Stimulated activated naive CD8-positive, alpha-beta T cell treated with anti-CD3 and anti-CD28 coated beads, Interleukin-15, amount 100 ng/mL, for 72 hours (primary cell): ENCODE results near the gene TADA2B.

ENCODE experiments used
- ATAC-seq: fragments of 150-1000 bp; cut with Tn5 transposase; 2 replicates; pipeline ENCODE4 v1.10.0; 2021; ENCODE audit warnings: mild to moderate bottlenecking, moderate library complexity
- DNase-seq, 2 donors: peaks; one replicate each; pipeline ENCODE4 v3.0.0; 2021 to 2022
- H3K27ac Mint-ChIP-seq, 2 donors: one replicate each; pipeline ENCODE4 v1.8.0; 2022; ENCODE audit warnings: mild to moderate bottlenecking in 2 of 2, mixed read lengths in 2 of 2, moderate library complexity in 2 of 2
- H3K27me3 Mint-ChIP-seq: one replicate; pipeline ENCODE4 v1.8.0; 2022; ENCODE audit warnings: mixed read lengths
- H3K4me1 Mint-ChIP-seq: one replicate; pipeline ENCODE4 v1.8.0; 2022; ENCODE audit warnings: mild to moderate bottlenecking, mixed read lengths
- H3K4me3 Mint-ChIP-seq, 2 donors: one replicate each; pipeline ENCODE4 v1.8.0; 2022; ENCODE audit warnings: mild to moderate bottlenecking in 2 of 2, mixed read lengths in 2 of 2, moderate library complexity in 1 of 2
- H3K9me3 Mint-ChIP-seq, 2 donors: one replicate each; pipeline ENCODE4 v1.8.0; 2022; ENCODE audit warnings: mixed read lengths in 2 of 2

The TADA2B gene

GRCh38 chr4:7026107-7026506 lies 17.1 kb upstream of the TADA2B start:
- Mint-ChIP-seq H3K4me3 (no peak overlapping the region), H3K27ac (no peak overlapping the region)

GRCh38 chr4:7027284-7027683 lies 15.9 kb upstream of the TADA2B start:
- no peak overlapping the region for H3K4me3 Mint-ChIP-seq
- H3K27me3 Mint-ChIP-seq = no peaks in the 10 kb centered on the region
- ATAC-seq = no peak
- H3K9me3 Mint-ChIP-seq = no peaks in the 10 kb centered on the region
- H3K27ac Mint-ChIP-seq = peak overlapping the region in 1 of 2 donors; percentile 74
- DNase-seq = no peak
- peaks cover 9% of the 10 kb centered on the region for H3K4me1 Mint-ChIP-seq

More at GRCh38 chr4:7026107-7026506, 17.1 kb upstream of the TADA2B start:
- Mint-ChIP-seq H3K9me3 (no peaks in the 10 kb centered on the region), H3K27me3 (no peaks in the 10 kb centered on the region), H3K4me1 (peaks cover 9% of the 10 kb centered on the region)
- no peak for DNase-seq
- ATAC-seq = no peak

DNA sequence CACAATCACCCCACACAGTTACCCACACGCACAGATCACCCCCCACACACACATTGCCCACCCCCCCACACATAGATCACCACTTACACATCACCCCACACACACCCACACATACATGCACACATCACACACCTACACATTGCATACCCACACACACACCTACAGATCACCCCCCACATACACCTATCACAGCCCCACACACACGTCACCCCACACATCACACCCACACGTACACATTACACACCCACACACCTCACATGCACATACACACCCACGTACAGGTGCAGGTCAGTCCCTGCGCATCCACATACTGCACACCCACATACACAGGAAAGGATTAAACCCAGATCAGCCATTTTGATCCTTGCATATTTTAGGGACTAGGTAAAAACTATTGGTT lies 15.3 kb upstream of the TADA2B start:
- H3K9me3 Mint-ChIP-seq = no peaks in the 10 kb centered on the region
- no peaks in the 10 kb centered on the region for H3K27me3 Mint-ChIP-seq
- H3K27ac Mint-ChIP-seq = no peak overlapping the region
- H3K4me3 Mint-ChIP-seq = no peak overlapping the region
- DNase-seq (no peak), ATAC-seq (no peak)
- H3K4me1 Mint-ChIP-seq = peaks cover 9% of the 10 kb centered on the region

DNA sequence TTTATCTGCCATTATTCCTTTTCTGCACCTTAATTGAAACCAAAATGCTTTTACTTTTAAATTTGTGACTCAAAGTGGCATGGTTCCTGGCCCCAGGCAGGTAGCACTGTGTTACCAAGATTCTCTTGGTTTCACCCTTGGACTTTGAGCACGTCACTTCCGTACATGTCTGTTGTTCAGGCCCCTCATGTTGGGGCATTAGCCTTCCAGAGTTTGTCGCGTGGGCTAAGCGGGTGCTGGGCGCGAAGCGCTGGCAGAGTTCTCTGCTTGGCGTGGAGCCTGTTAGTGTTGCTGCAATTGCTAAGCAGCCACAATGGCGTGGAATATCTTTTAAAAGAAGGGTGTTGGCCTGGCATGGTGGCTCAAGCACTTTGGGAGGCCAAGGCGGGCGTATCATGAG lies 14.0 kb upstream of the TADA2B start:
- H3K27me3 Mint-ChIP-seq = no peaks in the 10 kb centered on the region
- ATAC-seq (no peak), DNase-seq (no peak)
- H3K4me3 Mint-ChIP-seq = no peak overlapping the region
- no peak overlapping the region for H3K27ac Mint-ChIP-seq
- H3K4me1 Mint-ChIP-seq = peaks cover 9% of the 10 kb centered on the region
- H3K9me3 Mint-ChIP-seq = no peaks in the 10 kb centered on the region

DNA sequence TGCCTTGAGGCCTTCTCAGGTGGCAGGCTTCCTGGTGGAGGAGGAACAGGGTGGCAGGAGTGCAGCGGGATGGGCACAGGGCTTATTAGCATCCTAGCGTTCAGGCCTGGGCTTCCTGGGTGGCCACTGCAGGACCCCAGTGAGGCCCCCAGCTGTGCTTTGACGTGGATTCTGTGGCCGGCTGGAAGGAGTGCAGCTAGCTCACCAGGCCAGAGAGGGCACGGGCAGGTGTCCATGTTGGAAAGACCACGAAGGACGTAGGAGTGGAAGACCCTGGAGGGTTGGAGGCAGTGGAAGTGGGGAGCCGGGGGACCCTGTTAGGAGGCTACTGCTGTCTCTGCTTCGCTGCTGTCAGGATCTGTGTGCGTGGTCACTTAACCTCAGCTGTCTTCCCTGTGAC lies 13.3 kb upstream of the TADA2B start:
- no peak overlapping the region for H3K27ac Mint-ChIP-seq

GRCh38 chr4:7030856-7031255 lies 12.3 kb upstream of the TADA2B start:
- H3K27ac Mint-ChIP-seq = no peak overlapping the region
- DNase-seq = no peak
- no peak overlapping the region for H3K4me3 Mint-ChIP-seq
- no peaks in the 10 kb centered on the region for H3K27me3 Mint-ChIP-seq
- H3K4me1 Mint-ChIP-seq = peaks cover 9% of the 10 kb centered on the region
- no peak for ATAC-seq
- H3K9me3 Mint-ChIP-seq = no peaks in the 10 kb centered on the region

More for the DNA sequence above, 13.3 kb upstream of the TADA2B start:
- ATAC-seq (no peak), DNase-seq (no peak)
- Mint-ChIP-seq H3K4me3 (peak overlapping the region in 1 of 2 donors; percentile 42), H3K4me1 (peaks cover 9% of the 10 kb centered on the region), H3K27me3 (no peaks in the 10 kb centered on the region), H3K9me3 (no peaks in the 10 kb centered on the region)

- Mint-ChIP-seq H3K27me3 (no peaks in the 10 kb centered on the region), H3K4me3 (no peak overlapping the region), H3K27ac (peak overlapping the region in 1 of 2 donors; percentile 72), H3K9me3 (no peaks in the 10 kb centered on the region), H3K4me1 (peaks cover 9% of the 10 kb centered on the region)
- ATAC-seq (no peak), DNase-seq (no peak)
Observed at GRCh38 chr4:7031558-7032449, 11.4 kb upstream of the TADA2B start.

- H3K27ac Mint-ChIP-seq = no peak overlapping the region
- no peak for ATAC-seq
- no peak overlapping the region for H3K4me3 Mint-ChIP-seq
- DNase-seq = no peak
- no peaks in the 10 kb centered on the region for H3K27me3 Mint-ChIP-seq
- peaks cover 1% of the 10 kb centered on the region for H3K4me1 Mint-ChIP-seq
- no peaks in the 10 kb centered on the region for H3K9me3 Mint-ChIP-seq
Observed at GRCh38 chr4:7032596-7032995, 10.6 kb upstream of the TADA2B start.

GRCh38 chr4:7034262-7035081 lies 8.7 kb upstream of the TADA2B start:
- Mint-ChIP-seq H3K4me3 (no peak overlapping the region), H3K9me3 (no peaks in the 10 kb centered on the region), H3K4me1 (no peaks in the 10 kb centered on the region), H3K27me3 (no peaks in the 10 kb centered on the region), H3K27ac (no peak overlapping the region)
- DNase-seq (no peak), ATAC-seq (peak; percentile 32)

DNA sequence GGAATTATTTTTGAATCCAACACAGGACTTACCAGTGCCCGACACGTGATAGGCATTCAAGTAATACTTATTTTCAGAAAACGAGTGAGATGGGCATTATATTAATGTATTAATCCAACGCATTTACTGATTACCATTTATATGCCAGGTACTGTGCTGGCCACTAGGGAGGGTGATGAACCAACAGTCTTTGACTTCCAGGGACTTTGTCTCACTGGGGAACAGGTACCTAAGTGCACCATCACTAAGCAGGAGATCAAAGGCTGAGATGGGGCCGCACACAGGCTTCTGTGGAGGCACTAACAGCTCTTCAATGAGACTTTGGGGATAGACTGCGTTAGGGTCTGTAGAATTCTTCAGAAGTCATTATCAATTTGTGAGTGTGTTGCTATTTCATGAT lies 5.7 kb upstream of the TADA2B start:
- no peak overlapping the region for H3K27ac Mint-ChIP-seq
- H3K9me3 Mint-ChIP-seq = no peaks in the 10 kb centered on the region
- H3K4me1 Mint-ChIP-seq = peaks cover 14% of the 10 kb centered on the region
- ATAC-seq (peak; percentile 39), DNase-seq (no peak)
- H3K27me3 Mint-ChIP-seq = peaks cover 11% of the 10 kb centered on the region
- no peak overlapping the region for H3K4me3 Mint-ChIP-seq

DNA sequence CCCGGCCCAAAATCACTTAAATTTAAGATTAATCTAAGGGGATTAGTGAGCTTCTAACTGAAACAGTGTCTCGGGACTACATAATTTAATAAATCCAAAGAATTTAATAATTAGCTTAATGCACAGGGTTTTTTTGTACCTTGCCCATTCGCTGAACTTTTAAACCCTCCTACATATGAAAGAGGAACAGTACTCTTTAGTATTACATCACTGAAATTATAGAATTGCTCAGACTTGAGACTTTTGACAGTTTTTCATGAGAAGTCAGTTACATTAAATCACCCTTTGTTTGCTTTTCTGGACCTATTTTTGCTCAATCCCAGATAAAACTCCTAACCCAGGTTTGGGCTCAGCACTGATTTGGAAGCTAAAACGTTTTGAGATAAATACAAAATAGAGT lies 2.4 kb upstream of the TADA2B start:
- no peak for DNase-seq
- Mint-ChIP-seq H3K27ac (no peak overlapping the region), H3K27me3 (peaks cover 16% of the 10 kb centered on the region), H3K4me1 (peaks cover 39% of the 10 kb centered on the region), H3K4me3 (no peak overlapping the region), H3K9me3 (no peaks in the 10 kb centered on the region)
- no peak for ATAC-seq

DNA sequence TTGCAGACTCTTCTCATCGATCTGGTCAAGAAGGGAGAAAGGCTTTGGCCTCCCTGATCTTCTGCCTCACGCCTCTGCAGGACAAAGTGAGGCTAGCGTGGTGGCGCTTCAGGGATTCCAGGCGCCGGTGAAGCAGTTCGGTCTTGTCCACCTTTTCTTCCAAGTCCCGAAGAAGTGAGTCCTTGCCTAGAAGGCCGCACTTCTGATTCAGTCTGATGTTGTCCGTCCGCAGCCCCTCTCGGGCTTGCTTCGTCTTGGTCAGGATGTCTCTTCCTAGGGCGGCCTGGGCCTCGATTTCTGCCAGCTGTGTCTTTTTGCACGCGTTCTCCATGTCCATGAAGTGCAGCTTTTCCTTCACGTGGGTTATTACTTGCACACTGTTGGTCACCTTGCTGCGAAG lies 1.9 kb upstream of the TADA2B start:
- ATAC-seq (no peak), DNase-seq (no peak)
- no peak overlapping the region for H3K4me3 Mint-ChIP-seq
- no peak overlapping the region for H3K27ac Mint-ChIP-seq
- peaks cover 44% of the 10 kb centered on the region for H3K4me1 Mint-ChIP-seq
- H3K9me3 Mint-ChIP-seq = no peaks in the 10 kb centered on the region
- H3K27me3 Mint-ChIP-seq = peaks cover 16% of the 10 kb centered on the region

GRCh38 chr4:7041801-7042502 lies 1.2 kb upstream of the TADA2B start:
- Mint-ChIP-seq H3K27ac (no peak overlapping the region), H3K4me3 (peak overlapping the region; percentile 99), H3K9me3 (no peaks in the 10 kb centered on the region), H3K27me3 (peaks cover 16% of the 10 kb centered on the region), H3K4me1 (peaks cover 51% of the 10 kb centered on the region)
- DNase-seq = peak in 1 of 2 donors; percentile 4
- no peak for ATAC-seq

GRCh38 chr4:7042503-7043283 lies 479 bp upstream of the TADA2B start:
- DNase-seq (peak; percentile 95), ATAC-seq (peak; percentile 89)
- Mint-ChIP-seq H3K27me3 (peaks cover 16% of the 10 kb centered on the region), H3K4me1 (peaks cover 59% of the 10 kb centered on the region), H3K9me3 (no peaks in the 10 kb centered on the region), H3K27ac (peak overlapping the region; percentile 92), H3K4me3 (peak overlapping the region; percentile 99)
